ENCODE results near the gene ZNF496.
A peak's percentile ranks its signal among the peaks of the same experiment; 100 is the strongest.

Gene ZNF496

DNA sequence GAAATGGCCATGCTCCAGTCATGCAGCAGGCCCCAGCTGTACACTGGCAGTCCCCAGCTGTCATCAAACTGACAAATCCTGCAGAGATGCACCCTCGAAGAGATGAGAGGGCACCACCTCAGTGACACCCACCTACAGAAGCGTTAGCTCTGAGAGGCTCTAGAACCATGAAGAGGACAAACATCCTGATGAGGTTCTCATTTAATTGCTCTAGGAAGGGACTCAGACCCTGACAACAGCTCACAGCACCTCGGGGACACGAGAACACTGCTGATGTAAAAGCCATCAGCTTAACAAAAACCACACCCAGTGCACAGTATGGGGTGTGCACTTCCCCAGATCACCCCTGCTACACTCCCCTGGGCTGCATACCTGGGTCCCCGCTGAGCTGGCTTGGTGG is 3.4 kb downstream of the ZNF496 start:
- no peak overlapping the region for H3K4me3 Mint-ChIP-seq
- TF ChIP-seq, protein P1, sequence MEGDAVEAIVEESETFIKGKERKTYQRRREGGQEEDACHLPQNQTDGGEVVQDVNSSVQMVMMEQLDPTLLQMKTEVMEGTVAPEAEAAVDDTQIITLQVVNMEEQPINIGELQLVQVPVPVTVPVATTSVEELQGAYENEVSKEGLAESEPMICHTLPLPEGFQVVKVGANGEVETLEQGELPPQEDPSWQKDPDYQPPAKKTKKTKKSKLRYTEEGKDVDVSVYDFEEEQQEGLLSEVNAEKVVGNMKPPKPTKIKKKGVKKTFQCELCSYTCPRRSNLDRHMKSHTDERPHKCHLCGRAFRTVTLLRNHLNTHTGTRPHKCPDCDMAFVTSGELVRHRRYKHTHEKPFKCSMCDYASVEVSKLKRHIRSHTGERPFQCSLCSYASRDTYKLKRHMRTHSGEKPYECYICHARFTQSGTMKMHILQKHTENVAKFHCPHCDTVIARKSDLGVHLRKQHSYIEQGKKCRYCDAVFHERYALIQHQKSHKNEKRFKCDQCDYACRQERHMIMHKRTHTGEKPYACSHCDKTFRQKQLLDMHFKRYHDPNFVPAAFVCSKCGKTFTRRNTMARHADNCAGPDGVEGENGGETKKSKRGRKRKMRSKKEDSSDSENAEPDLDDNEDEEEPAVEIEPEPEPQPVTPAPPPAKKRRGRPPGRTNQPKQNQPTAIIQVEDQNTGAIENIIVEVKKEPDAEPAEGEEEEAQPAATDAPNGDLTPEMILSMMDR (IDR thresholded peaks at IDR 0.05): no peak
- H3K27ac Mint-ChIP-seq: no peak overlapping the region
- no peak for DNase-seq
- peaks cover 49% of the 10 kb centered on the region for H3K36me3 Mint-ChIP-seq (ENCODE audit: low read depth)
- peaks cover 27% of the 10 kb centered on the region for H3K4me1 Mint-ChIP-seq
- no peaks in the 10 kb centered on the region for H3K27me3 Mint-ChIP-seq (ENCODE audit: low read depth, poor library complexity)
- H3K9me3 Mint-ChIP-seq: no peaks in the 10 kb centered on the region

DNA sequence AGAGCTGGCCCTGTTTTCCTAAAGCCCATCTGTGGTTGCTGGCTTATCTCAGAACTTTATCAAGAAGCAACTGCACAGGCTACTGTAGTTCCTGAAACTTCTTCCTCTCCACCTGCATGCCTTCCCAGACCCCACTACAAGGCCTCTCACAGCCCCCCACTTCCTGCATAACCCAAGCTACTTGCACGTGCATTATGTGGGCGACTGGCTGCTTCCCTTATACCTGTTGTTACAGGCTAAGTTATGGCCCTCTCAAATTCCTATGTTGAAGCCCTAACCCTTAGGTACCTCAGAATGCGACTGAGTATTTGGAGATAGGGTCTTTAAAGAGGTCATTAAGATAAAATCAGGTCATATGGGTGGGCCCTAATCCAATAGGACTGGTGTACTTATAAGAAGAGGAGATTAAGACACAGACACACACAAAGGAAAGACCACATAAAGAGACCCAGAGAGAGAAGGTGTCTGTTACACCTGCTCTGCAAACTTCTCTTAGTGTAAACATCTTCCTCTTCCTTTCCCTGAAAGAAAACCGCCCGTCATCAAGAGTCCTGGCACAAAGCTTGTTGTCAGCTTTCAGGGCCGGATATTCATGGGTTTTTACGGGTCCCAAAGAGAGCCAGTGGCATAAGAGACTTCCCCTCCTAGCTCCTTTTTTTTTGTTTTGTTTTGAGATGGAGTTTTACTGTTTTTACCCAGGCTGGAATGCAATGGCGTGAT is 5.1 kb downstream of the ZNF496 start:
- peaks cover 20% of the 10 kb centered on the region for H3K4me1 Mint-ChIP-seq
- H3K27ac Mint-ChIP-seq: no peak overlapping the region
- peaks cover 59% of the 10 kb centered on the region for H3K36me3 Mint-ChIP-seq (ENCODE audit: low read depth)
- H3K9me3 Mint-ChIP-seq: no peaks in the 10 kb centered on the region
- no peak for DNase-seq
- TF ChIP-seq, protein P1 (IDR thresholded peaks at IDR 0.05): no peak
- H3K4me3 Mint-ChIP-seq: no peak overlapping the region
- H3K27me3 Mint-ChIP-seq (ENCODE audit: low read depth, poor library complexity): no peaks in the 10 kb centered on the region

DNA sequence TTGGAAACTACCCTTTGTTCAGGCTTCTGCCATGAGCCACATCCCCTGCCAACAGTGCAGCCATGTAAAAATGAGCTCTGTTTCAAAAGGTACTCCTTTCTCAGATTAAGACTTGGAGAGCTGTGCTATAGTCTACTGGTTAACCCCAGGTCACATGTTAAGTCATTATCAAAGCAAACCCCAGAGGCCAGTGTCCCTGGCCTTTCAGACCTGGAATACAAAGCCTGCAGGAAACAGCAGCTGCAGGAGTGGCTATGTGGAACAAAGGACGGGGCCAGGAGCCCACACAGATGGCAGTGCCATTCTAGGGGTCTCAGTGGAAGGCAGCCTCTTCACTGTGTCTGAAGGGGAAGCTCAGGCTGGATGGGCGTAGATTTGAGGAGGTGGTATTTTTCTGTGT is 6.7 kb downstream of the ZNF496 start:
- Mint-ChIP-seq H3K27me3 (ENCODE audit: low read depth, poor library complexity) (no peaks in the 10 kb centered on the region), H3K4me3 (no peak overlapping the region), H3K36me3 (ENCODE audit: low read depth) (peaks cover 69% of the 10 kb centered on the region), H3K27ac (no peak overlapping the region), H3K4me1 (peaks cover 12% of the 10 kb centered on the region), H3K9me3 (no peaks in the 10 kb centered on the region)
- DNase-seq: no peak
- TF ChIP-seq, protein P1 (IDR thresholded peaks at IDR 0.05): no peak

DNA sequence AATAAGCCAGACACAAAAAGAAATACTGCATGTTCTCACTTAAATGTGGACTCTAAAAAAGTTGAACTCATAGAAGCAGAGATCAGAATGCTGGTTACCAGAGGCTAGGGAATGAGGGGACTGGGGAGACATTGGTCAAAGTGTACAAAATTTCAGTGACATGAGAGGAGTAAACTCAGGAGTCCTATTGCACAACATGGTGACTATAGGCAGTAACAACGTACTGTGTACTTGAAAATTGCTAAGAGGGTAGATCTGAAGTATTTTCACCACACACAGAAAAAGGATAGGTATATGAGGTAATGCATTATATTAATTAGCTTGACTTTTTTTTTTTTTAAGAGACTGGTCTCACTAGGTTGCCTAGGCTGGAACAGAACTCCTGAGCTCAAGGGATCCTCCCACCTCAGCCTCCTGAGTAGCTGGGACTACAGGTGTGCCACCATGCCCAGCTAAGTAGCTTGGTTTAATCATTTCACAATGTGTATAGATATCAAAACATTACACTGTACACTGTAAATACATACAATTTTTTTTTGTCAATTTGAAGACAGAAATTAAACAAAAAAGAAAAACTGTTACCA is 7.4 kb downstream of the ZNF496 start:
- H3K36me3 Mint-ChIP-seq (ENCODE audit: low read depth): peaks cover 66% of the 10 kb centered on the region
- H3K9me3 Mint-ChIP-seq: no peaks in the 10 kb centered on the region
- TF ChIP-seq, protein P1 (IDR thresholded peaks at IDR 0.05): no peak
- no peak overlapping the region for H3K27ac Mint-ChIP-seq
- no peak overlapping the region for H3K4me3 Mint-ChIP-seq
- DNase-seq: no peak
- H3K4me1 Mint-ChIP-seq: peaks cover 6% of the 10 kb centered on the region
- no peaks in the 10 kb centered on the region for H3K27me3 Mint-ChIP-seq (ENCODE audit: low read depth, poor library complexity)

DNA sequence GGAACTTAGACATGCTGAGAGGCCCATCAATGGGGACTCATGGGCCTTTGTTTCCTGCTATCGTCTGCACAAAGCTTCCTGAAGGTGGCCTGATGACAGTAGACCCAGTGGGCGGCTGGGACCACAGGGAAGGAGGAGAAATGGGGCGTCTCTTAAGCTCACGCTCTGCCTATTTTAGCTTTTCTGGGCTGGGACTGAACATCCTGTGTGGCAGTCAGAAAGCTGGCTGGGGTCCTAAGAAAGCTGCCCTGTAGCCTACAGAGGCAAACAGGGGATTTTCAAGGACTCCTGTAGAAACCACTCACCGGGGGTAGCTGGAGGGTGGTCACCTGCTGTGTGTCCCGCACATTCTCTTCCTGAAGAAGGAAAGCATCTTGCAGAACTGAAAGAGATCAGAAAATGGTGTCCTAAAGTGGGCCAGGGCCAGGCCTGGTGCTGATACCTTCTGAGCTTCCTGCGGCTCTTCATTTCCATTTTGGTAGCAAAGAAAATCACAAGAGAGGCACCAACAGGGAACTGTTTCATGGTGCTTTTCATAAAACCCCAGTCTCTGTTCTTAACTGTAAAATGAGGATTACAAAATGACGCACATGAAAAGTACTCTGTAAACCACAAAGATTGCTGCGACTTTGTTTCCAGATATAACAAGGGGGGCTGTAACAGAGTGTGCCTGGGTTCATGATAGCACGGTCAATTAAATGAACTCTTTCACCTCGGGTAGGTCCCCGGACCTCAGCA is 8.6 kb downstream of the ZNF496 start:
- Mint-ChIP-seq H3K4me3 (no peak overlapping the region), H3K36me3 (ENCODE audit: low read depth) (peaks cover 68% of the 10 kb centered on the region), H3K4me1 (peaks cover 6% of the 10 kb centered on the region), H3K27me3 (ENCODE audit: low read depth, poor library complexity) (no peaks in the 10 kb centered on the region), H3K27ac (peak overlapping the region; percentile 66), H3K9me3 (no peaks in the 10 kb centered on the region)
- TF ChIP-seq, protein P1 (IDR thresholded peaks at IDR 0.05): no peak
- no peak for DNase-seq
